ENCODE data around the gene SLC8B1. TPM values are rescaled to one million over a fixed set of nuclear protein-coding genes. Genes with fewer than 3 reads are reported as not detected.

The SLC8B1 gene
- total and polyA plus RNA-seq, 2 donors (not counting 3 experiments of a cell fraction or from before 2014, with no cell fraction given): 29.9 to 45.4 TPM

GRCh38 chr12:113262710-113263109 lies 72.2 kb downstream of the SLC8B1 start:
- no TSS peak for BruUV-seq (replicated peaks)
- H3K9ac ChIP-seq (replicated peaks; ENCODE audit: extremely low read depth, insufficient read depth, low read length): no peak overlapping the region
- no peak overlapping the region for H3K4me2 ChIP-seq (ENCODE audit: insufficient read depth, low read length)
- dilution Hi-C loops (cut with MboI; ENCODE audit: extremely low pct_ligation_motif_present, low sequenced_read_pairs): no loop called here
- no peaks in the 10 kb centered on the region for H3K27me3 ChIP-seq (ENCODE audit: control insufficient read depth in 2 of 2, insufficient read depth in 2 of 2, low read length in 2 of 2)
- no peak overlapping the region for H3K4me3 ChIP-seq (replicated peaks in 1 of 3; ENCODE audit: insufficient read depth in 1 of 3, low read depth in 1 of 3, low read length in 3 of 3)
- CTCF ChIA-PET: no interaction called here
- TF ChIP-seq FOS (IDR thresholded peaks at IDR 0.05; ENCODE audit: borderline replicate concordance, insufficient read depth, low read length) (no peak), CTCF (IDR thresholded peaks at IDR 0.05; ENCODE audit: extremely low read depth in 1 of 2, insufficient read depth in 1 of 2, low read depth in 1 of 2, low read length in 2 of 2) (no peak), MAX (IDR thresholded peaks at IDR 0.05; ENCODE audit: insufficient read depth, insufficient read length) (no peak), EZH2 (IDR thresholded peaks at IDR 0.05; ENCODE audit: borderline replicate concordance, low read depth, low read length, severe bottlenecking) (no peak), JUN (IDR thresholded peaks at IDR 0.05; ENCODE audit: borderline replicate concordance, insufficient read depth, insufficient read length, low read depth) (no peak), MYC (IDR thresholded peaks at IDR 0.05; ENCODE audit: low read depth, low read length) (no peak), POLR2A (IDR thresholded peaks at IDR 0.05; ENCODE audit: low read depth, low read length) (no peak), GATA2 (IDR thresholded peaks at IDR 0.05; ENCODE audit: insufficient read depth, insufficient read length, low read depth, low read length) (no peak), POLR2AphosphoS5 (IDR thresholded peaks at IDR 0.05; ENCODE audit: insufficient read depth, low read depth, low read length) (no peak)
- no peaks in the 10 kb centered on the region for H4K20me1 ChIP-seq (replicated peaks; ENCODE audit: control insufficient read depth, extremely low read depth, insufficient read depth, low read length)
- POLR2A ChIA-PET: no interaction called here
- no peak overlapping the region for H2AFZ ChIP-seq (ENCODE audit: low read depth, low read length)
- DNase-seq (ENCODE audit: low read depth, low spot score): no peak
- H3K36me3 ChIP-seq (ENCODE audit: control insufficient read depth in 2 of 2, extremely low read depth in 1 of 2, insufficient read depth in 2 of 2, low read length in 2 of 2): peaks cover 0 to 7% of the 10 kb centered on the region in 2 experiments
- H3K9me1 ChIP-seq (replicated peaks; ENCODE audit: control insufficient read depth, extremely low read depth, insufficient read depth, low read length): no peaks in the 10 kb centered on the region
- no peaks in the 10 kb centered on the region for H3K9me3 ChIP-seq (replicated peaks; ENCODE audit: control insufficient read depth, insufficient read depth, low read length)
- peaks cover 13% of the 10 kb centered on the region for H3K4me1 ChIP-seq (ENCODE audit: control insufficient read depth, extremely low read depth, insufficient read depth, low read length)
- intact Hi-C loops (cut with micrococcal nuclease): no loop called here
- no peak overlapping the region for H3K27ac ChIP-seq (ENCODE audit: insufficient read depth, low read depth, low read length)
- no peaks in the 10 kb centered on the region for H3K79me2 ChIP-seq (ENCODE audit: control insufficient read depth, insufficient read depth, low read length)
- no peak for FAIRE-seq
